AG04450 (cell line): ENCODE results near the gene NUBP2. TPM values are rescaled to one million over a fixed set of nuclear protein-coding genes. Genes with fewer than 3 reads are reported as not detected.
A peak's percentile ranks its signal among the peaks of the same experiment; 100 is the strongest.

ENCODE experiments used
- CTCF ChIA-PET: fragments of 300-600, 350-600 bp; formaldehyde crosslinking; extraction: SDS; loops from one replicate; lab custom pipeline; 2022; ENCODE audit warnings: antibody characterized with exemption, inconsistent platforms; lab: Charles Lee
- POLR2A ChIA-PET: fragments of 350-600 bp; formaldehyde crosslinking; extraction: SDS; loops from one replicate; lab custom pipeline; 2021; ENCODE audit warnings: antibody characterized with exemption, inconsistent platforms; lab: Yijun Ruan, JAX
- DNase-seq: peaks from one replicate; pipeline ENCODE4 v3.0.0-alpha.2; 2011; ENCODE audit warnings: low read depth, low spot score
- H3K27ac ChIP-seq: one replicate; pipeline ENCODE4 v1.5.1; 2012; ENCODE audit warnings: low read depth, low read length, control low read depth
- H3K27me3 ChIP-seq: one replicate; pipeline ENCODE4 v1.6.0; 2012; ENCODE audit warnings: low read length; ENCODE audit not compliant: control insufficient read depth, insufficient read depth
- H3K4me3 ChIP-seq: 2 replicates; pipeline ENCODE4 v1.5.1; 2011; ENCODE audit warnings: mild to moderate bottlenecking, low read depth, low read length, control low read depth
- H3K9me3 ChIP-seq: 2 replicates; pipeline ENCODE4 v1.5.1; 2012; ENCODE audit warnings: low read length; ENCODE audit not compliant: control insufficient read depth, insufficient read depth
- polyA plus RNA-seq: library from polyadenylated mRNA; depleted of rRNA; stranded (reverse); fragments of >200 nt; gene quantifications from 2 replicates; pipeline ENCODE4 v1.2.3, GENCODE V29; 2011
- TF ChIP-seq, protein P1 (sequence below): IDR thresholded peaks from 2 replicates; pipeline ENCODE4 v1.5.1; 2011; ENCODE audit warnings: low read depth, low read length, control low read depth, inconsistent platforms

NUBP2 gene
- polyA plus RNA-seq, 1 experiment = 20.0 TPM

DNA sequence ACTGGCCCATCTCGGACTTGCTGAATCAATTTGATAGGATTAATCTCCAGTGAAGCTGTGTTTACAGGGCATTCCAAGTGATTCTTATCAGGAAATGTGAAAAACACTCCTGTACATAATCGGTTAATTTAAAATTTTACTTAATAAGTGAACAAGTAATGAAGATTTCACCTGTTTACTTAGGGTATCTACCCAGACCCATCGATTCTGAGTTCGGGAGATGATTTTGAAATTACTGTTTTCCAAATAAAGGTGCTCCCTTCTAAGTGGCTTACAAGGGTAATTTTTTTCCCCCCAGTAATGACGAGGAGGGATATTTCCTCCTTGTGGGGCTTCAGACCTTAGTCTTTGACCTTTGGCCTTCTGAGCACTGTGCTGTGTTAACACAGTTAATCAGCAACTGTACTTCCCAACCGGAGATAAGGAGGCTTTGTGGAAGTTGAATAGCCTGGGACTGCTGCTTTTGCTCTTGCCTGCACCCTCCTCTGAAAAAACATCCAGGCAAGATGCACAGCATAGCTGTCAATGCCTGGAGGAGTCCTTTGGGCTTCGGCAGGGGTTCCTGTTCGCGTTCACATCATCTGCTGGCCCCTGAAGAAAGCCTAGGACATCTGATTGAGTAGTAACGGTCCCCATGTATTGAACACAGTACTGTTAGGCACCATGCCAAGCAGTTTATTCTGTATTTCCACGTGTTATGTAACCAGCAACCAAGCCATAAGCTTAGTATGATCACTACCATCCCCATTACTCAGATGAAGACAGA is 46.1 kb downstream of the NUBP2 start:
- no peak for DNase-seq
- CTCF ChIA-PET = no interaction called here
- peaks cover 3% of the 10 kb centered on the region; the same call in 1 of the 2 replicates for H3K9me3 ChIP-seq
- no peaks in the 10 kb centered on the region for H3K27me3 ChIP-seq
- no peak overlapping the region for H3K27ac ChIP-seq
- TF ChIP-seq, protein P1, sequence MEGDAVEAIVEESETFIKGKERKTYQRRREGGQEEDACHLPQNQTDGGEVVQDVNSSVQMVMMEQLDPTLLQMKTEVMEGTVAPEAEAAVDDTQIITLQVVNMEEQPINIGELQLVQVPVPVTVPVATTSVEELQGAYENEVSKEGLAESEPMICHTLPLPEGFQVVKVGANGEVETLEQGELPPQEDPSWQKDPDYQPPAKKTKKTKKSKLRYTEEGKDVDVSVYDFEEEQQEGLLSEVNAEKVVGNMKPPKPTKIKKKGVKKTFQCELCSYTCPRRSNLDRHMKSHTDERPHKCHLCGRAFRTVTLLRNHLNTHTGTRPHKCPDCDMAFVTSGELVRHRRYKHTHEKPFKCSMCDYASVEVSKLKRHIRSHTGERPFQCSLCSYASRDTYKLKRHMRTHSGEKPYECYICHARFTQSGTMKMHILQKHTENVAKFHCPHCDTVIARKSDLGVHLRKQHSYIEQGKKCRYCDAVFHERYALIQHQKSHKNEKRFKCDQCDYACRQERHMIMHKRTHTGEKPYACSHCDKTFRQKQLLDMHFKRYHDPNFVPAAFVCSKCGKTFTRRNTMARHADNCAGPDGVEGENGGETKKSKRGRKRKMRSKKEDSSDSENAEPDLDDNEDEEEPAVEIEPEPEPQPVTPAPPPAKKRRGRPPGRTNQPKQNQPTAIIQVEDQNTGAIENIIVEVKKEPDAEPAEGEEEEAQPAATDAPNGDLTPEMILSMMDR = no peak
- peak overlapping the region; percentile 96 for H3K4me3 ChIP-seq
- POLR2A ChIA-PET = no interaction called here

DNA sequence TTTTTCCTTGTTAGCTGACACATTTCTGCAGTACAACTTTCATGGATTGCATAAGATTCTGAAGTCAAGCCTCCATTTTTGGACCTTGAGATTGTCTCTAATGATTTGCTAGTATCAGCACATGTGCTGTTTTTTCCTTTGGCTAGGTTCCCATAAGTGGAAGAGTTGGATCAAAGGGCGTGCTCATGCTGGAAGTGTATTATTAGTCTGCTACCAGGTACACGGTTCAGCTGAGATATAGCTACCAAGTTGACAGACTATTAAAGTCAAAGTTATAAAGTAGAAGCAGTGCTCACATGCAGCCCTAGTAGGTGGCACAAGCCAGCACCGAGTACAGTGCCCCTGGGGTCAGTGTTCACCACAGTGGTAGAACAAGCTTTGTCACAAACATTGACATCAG is 47.5 kb downstream of the NUBP2 start:
- DNase-seq = no peak
- CTCF ChIA-PET = no interaction called here
- POLR2A ChIA-PET = no interaction called here

DNA sequence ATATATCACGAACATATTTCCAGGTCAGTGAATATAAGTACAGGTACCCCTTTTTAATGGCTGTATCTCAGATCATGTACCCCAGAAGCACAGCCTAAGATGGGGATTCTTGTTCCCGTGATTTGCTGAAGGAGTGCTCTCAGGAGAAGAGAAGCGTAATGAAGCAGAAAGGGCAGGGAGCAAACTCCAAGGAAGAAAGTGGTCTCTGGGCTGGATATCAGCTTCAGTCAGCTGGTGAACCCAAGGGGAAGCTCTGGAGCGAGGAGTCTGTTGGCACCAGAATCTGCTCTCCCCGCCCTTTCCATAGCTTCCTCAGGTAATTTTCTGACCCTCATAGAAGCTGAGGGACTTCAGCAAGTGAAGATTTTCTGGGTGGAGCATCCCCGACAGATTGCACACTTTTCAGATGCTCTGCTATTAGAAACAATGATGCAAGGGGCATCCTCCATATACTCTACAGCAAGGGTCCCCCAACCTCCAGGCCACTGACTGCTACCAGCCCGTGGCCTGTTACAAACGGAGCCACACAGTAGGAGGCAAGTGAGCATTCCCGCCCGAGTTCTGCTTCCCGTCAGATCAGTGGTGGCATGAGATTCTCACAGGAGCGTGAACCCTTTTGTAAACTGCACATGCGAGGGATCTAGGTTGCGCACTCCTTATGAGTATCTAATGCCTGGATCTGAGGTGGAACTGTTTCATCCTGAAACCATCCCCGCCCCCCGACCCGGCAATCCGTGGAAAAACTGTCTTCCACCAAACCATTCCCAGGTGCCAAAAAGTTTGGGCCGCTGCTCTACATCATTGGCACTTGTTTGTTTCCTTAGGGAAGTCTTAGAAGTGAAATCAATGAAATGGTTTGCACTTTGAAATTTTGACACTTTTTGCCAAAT is 48.7 kb downstream of the NUBP2 start:
- ChIA-PET CTCF (no interaction called here), POLR2A (no interaction called here)
- no peaks in the 10 kb centered on the region for H3K27me3 ChIP-seq

More for the DNA sequence above, 47.5 kb downstream of the NUBP2 start:
- Histone ChIP-seq H3K4me3 (no peak overlapping the region), H3K9me3 (peaks cover 3% of the 10 kb centered on the region; the same call in 1 of the 2 replicates), H3K27ac (no peak overlapping the region), H3K27me3 (no peaks in the 10 kb centered on the region)
- TF ChIP-seq, protein P1 = no peak

DNA sequence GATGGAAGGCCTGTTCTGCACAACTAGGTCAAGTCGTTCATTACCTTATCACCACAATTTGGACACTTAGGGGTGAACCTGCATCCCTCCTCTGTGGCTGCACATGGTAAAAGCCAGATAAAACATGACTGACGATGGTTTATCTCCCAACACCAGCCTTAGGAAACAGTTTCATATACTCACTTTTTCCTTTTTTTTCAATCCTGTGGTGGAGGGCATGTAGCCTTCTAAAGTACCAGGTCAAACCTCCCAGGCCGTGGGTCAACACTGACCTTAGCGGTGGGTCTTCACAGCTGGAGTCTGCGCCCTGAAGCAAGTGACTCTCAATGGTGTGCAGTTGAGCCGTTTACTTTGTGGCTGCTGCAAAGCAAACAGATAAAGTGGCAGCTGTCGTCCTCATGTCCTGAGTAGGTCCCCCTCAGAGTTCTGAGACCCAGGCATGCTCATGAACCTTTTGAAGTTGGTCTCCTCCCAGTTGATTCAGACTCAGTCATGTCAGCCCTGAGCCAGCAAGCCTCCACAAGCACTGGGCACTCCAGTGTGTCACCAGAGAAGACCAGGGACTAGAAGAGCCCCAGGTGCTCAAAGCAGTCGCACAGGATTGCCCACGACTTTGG is 50.2 kb downstream of the NUBP2 start:
- no peak overlapping the region for H3K27ac ChIP-seq
- ChIA-PET POLR2A (no interaction called here), CTCF (no interaction called here)
- TF ChIP-seq, protein P1 = no peak
- no peaks in the 10 kb centered on the region for H3K27me3 ChIP-seq
- H3K4me3 ChIP-seq = no peak overlapping the region
- no peak for DNase-seq
- no peaks in the 10 kb centered on the region for H3K9me3 ChIP-seq

More for the DNA sequence above, 48.7 kb downstream of the NUBP2 start:
- DNase-seq = no peak
- H3K27ac ChIP-seq = no peak overlapping the region
- TF ChIP-seq, protein P1 = no peak
- no peak overlapping the region for H3K4me3 ChIP-seq
- H3K9me3 ChIP-seq = peaks cover 3% of the 10 kb centered on the region; the same call in 1 of the 2 replicates
